ENCODE results near the gene PC.

Gene PC

DNA sequence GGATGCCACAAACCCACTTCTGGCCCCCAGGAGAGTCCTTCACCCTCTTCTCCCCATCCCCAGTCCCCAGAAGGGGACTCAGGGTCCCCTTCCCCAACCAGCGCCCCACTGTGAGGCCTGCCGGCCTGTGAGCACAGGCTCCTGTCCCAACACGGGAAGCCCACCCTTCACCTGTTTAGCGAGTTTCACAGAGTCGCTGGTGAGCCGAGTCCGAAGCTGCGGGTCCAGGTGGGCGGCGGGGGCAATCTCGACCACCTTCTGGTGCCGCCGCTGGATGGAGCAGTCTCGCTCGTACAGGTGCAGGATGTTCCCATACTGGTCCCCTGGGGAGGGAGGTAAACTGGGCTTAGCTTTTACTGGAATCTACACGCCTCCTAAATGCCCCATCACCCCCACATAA, 88.1 kb downstream of the PC start:
- no peak overlapping the region for H3K4me3 ChIP-seq (replicated peaks; ENCODE audit: low read depth, low read length)
- TF ChIP-seq, protein P1, sequence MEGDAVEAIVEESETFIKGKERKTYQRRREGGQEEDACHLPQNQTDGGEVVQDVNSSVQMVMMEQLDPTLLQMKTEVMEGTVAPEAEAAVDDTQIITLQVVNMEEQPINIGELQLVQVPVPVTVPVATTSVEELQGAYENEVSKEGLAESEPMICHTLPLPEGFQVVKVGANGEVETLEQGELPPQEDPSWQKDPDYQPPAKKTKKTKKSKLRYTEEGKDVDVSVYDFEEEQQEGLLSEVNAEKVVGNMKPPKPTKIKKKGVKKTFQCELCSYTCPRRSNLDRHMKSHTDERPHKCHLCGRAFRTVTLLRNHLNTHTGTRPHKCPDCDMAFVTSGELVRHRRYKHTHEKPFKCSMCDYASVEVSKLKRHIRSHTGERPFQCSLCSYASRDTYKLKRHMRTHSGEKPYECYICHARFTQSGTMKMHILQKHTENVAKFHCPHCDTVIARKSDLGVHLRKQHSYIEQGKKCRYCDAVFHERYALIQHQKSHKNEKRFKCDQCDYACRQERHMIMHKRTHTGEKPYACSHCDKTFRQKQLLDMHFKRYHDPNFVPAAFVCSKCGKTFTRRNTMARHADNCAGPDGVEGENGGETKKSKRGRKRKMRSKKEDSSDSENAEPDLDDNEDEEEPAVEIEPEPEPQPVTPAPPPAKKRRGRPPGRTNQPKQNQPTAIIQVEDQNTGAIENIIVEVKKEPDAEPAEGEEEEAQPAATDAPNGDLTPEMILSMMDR (IDR thresholded peaks at IDR 0.05; ENCODE audit: low read length, missing control alignments): no peak
- no peak for DNase-seq (ENCODE audit: low read depth)

DNA sequence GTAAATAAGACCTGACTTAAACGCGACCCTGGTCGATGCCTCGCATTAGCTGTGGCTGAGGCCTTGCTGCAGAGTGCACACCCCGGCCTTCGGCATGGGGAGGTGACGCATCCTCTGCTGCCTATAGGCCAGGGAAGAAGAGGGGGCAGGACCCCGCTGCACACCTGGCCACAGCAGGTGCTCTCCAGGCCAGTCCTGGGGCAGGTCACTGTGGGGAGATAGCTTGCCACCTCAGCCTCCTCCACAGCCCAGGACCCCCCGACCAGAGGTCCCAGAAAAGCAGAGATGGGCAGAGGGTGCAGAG, 88.7 kb downstream of the PC start:
- no peak overlapping the region for H3K4me3 ChIP-seq (replicated peaks; ENCODE audit: low read depth, low read length)
- no peak for DNase-seq (ENCODE audit: low read depth)

DNA sequence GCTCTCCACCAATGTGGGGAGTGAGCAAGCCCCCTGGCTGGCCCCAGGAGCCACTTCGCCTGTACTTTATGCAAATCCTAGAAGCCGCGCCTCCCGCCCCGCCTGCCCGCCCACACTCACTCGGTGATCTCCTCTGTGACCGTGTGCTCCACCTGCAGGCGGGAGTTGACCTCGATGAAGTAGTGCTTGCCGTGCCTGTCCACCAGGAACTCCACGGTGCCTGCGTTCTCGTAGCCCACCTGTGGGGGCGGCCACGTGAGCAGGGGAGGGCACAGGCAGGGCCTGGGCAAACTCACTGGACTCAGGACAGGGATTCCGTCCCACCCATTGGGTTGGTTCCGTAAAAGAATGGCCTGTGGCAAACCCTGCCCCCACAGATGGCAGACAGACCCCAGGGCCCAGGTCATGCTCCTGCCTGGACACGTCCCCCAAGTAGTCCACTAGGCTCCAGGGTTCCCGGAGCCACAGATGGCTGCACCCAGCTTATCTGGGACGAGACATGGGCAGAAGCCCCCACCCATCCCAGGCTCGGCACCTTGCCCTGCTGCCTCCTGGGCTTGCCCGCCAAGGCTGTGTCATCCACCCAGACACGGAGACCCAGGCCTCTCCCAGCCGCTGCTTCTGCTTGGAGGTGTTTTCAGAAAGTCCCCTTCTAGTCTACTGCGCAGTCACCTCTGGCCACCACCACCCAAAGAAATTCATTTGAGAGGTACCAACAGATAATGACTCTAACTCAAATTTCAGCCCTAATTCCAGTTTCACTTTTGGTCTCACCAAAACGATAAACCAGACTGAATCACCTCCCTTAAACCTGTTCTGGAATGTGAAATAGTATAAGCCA, 89.2 kb downstream of the PC start:
- no peak for DNase-seq (ENCODE audit: low read depth)

More for the DNA sequence above, 88.7 kb downstream of the PC start:
- TF ChIP-seq, protein P1 (IDR thresholded peaks at IDR 0.05; ENCODE audit: low read length, missing control alignments): no peak

DNA sequence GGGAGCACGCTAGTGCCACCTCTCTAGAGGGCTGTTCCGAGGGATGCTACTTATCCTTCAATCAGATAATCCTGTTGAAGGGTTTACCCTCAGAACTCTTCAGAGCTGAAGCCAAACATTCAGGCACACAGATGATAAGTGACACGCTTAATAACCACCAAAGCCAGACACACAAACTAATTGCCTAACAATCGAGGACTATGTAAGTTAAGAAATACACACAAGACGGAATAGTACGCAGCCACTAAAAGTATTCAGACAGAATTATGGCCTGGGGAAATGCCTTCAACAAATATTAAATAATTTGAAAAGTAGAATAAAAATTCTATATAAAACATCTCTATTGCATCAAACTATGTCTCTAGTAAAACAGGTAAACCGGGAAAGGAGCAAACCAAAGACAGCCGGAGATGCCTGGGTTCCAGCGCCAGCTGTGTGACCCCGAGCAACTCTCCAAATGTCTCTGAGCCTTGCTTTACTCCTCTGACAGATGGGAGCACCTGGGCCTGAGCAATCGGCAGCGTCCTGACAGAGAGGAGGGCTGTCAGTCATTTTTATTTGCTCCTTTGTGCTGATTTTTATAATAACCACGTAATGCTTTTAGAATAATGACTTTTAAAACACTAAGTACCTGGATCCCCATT, 90.0 kb downstream of the PC start:
- no peak overlapping the region for H3K4me3 ChIP-seq (replicated peaks; ENCODE audit: low read depth, low read length)
- no peak for DNase-seq (ENCODE audit: low read depth)
- TF ChIP-seq, protein P1 (IDR thresholded peaks at IDR 0.05; ENCODE audit: low read length, missing control alignments): no peak

More for the DNA sequence above, 89.2 kb downstream of the PC start:
- TF ChIP-seq, protein P1 (IDR thresholded peaks at IDR 0.05; ENCODE audit: low read length, missing control alignments): no peak
- no peak overlapping the region for H3K4me3 ChIP-seq (replicated peaks; ENCODE audit: low read depth, low read length)

DNA sequence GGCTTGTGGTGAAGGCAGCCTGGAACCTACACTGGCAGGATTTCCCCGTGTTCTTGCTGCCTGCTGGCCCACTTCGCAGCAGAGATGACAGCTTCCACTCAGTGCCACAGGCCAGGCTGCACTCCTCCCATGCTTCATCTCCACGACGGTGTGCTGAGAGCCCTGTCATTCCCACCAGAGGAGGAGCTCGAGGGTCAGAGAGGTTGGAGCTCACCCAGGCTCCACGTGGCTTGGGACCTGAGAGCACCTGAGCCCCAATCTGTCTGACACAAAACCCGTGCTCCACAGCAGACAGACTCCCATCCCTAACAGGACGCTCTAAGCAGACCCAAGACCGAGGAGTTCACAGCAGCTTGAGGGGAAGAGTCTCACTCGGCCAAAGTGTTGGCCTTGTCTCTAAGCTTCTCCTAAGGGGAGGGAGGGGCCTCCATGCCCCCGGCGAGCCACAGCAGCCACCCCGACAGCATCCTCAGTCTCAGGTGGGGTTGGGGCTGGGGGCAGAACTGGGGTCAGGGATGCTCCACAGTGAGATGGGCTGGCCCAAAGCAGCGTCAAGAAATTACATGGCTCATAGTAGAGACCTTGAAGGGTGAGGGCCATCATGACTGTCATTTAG, 90.7 kb downstream of the PC start:
- no peak overlapping the region for H3K4me3 ChIP-seq (replicated peaks; ENCODE audit: low read depth, low read length)
- TF ChIP-seq, protein P1 (IDR thresholded peaks at IDR 0.05; ENCODE audit: low read length, missing control alignments): no peak
- no peak for DNase-seq (ENCODE audit: low read depth)

DNA sequence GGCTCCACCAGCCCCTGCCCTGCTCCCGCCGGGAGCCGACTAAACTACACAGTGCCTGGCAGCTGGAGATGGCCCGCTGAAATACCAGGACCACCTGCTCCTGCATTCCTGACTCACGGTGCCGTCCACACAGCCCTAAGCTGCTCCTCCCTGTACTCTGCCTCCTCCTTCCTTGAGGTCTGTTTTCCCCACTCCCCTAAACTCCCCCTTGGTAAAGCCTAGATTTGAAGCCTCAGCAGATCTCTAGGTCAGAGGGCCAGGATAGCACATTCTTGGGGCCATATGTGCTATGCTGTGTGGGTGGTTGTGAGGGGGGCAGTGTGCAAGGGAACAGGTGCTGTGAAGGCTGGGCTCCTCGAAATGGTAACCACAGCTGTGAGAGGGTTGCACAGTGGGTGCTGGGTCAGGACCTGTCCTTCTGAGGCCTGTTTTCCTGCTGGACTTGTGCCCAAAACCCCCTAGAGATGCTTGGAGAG, 91.6 kb downstream of the PC start:
- TF ChIP-seq, protein P1 (IDR thresholded peaks at IDR 0.05; ENCODE audit: low read length, missing control alignments): no peak
- DNase-seq (ENCODE audit: low read depth): no peak

More for the DNA sequence above, 91.6 kb downstream of the PC start:
- H3K4me3 ChIP-seq (replicated peaks; ENCODE audit: low read depth, low read length): no peak overlapping the region

Measured in fibroblast of pulmonary artery (primary cell).